COLO668 (cell line): Measurements from ENCODE around the gene MRM2.

Experiments used
- DNase-seq: peaks from one replicate; lab custom pipeline; 2025; ENCODE audit not compliant: unreplicated experiment; lab: John Stamatoyannopoulos, UW

Gene MRM2

GRCh38 chr7:2205036-2205780 is 36.8 kb downstream of the MRM2 start:
- DNase-seq: no peak

- no peak for DNase-seq
These were observed 37.6 kb downstream of the MRM2 start for GRCh38 chr7:2204446-2204845.

- DNase-seq: no peak
These were observed 38.2 kb downstream of the MRM2 start for GRCh38 chr7:2203766-2204300.

GRCh38 chr7:2202901-2203765 is 38.9 kb downstream of the MRM2 start:
- no peak for DNase-seq

- no peak for DNase-seq
These were observed 39.6 kb downstream of the MRM2 start for GRCh38 chr7:2202361-2202761.

- no peak for DNase-seq
These were observed 40.2 kb downstream of the MRM2 start for GRCh38 chr7:2201686-2202360.

GRCh38 chr7:2201128-2201527 is 40.9 kb downstream of the MRM2 start:
- no peak for DNase-seq

GRCh38 chr7:2200584-2200980 is 41.4 kb downstream of the MRM2 start:
- no peak for DNase-seq

- DNase-seq: no peak
These were observed 41.9 kb downstream of the MRM2 start for GRCh38 chr7:2199956-2200583.

- DNase-seq: no peak
These were observed 42.5 kb downstream of the MRM2 start for GRCh38 chr7:2199528-2199927.

GRCh38 chr7:2198760-2199159 is 43.2 kb downstream of the MRM2 start:
- no peak for DNase-seq

- peak; percentile 80 for DNase-seq
These were observed 43.8 kb downstream of the MRM2 start for GRCh38 chr7:2198206-2198605.

GRCh38 chr7:2197436-2198155 is 44.4 kb downstream of the MRM2 start:
- DNase-seq: peak; percentile 55

- peak; percentile 62 for DNase-seq
These were observed 45.3 kb downstream of the MRM2 start for GRCh38 chr7:2196381-2197378.

- DNase-seq: no peak
These were observed 46.4 kb downstream of the MRM2 start for GRCh38 chr7:2195400-2196246.

- DNase-seq: peak; percentile 75
These were observed 48.3 kb downstream of the MRM2 start for GRCh38 chr7:2193575-2194305.

GRCh38 chr7:2192831-2193534 is 49.0 kb downstream of the MRM2 start:
- DNase-seq: peak; percentile 97
